AG04450 (cell line): Measurements from ENCODE around the gene ATP6V0A1. TPM values are rescaled to one million over a fixed set of nuclear protein-coding genes. Genes with fewer than 3 reads are reported as not detected.
A peak's percentile ranks its signal among the peaks of the same experiment; 100 is the strongest.
"Not testable (repeated sequence)": the region's sequence is repeated elsewhere in the genome, so short reads cannot be mapped to it uniquely, and the experiment has no call there.

Experiments
- CTCF ChIA-PET: fragments of 300-600, 350-600 bp; formaldehyde crosslinking; extraction: SDS; loops from one replicate; lab custom pipeline; 2022; ENCODE audit warnings: antibody characterized with exemption, inconsistent platforms; lab: Charles Lee
- POLR2A ChIA-PET: fragments of 350-600 bp; formaldehyde crosslinking; extraction: SDS; loops from one replicate; lab custom pipeline; 2021; ENCODE audit warnings: antibody characterized with exemption, inconsistent platforms; lab: Yijun Ruan, JAX
- DNase-seq: peaks from one replicate; pipeline ENCODE4 v3.0.0-alpha.2; 2011; ENCODE audit warnings: low read depth, low spot score
- H3K27ac ChIP-seq: one replicate; pipeline ENCODE4 v1.5.1; 2012; ENCODE audit warnings: low read depth, low read length, control low read depth
- H3K27me3 ChIP-seq: one replicate; pipeline ENCODE4 v1.6.0; 2012; ENCODE audit warnings: low read length; ENCODE audit not compliant: control insufficient read depth, insufficient read depth
- H3K4me3 ChIP-seq: 2 replicates; pipeline ENCODE4 v1.5.1; 2011; ENCODE audit warnings: mild to moderate bottlenecking, low read depth, low read length, control low read depth
- H3K9me3 ChIP-seq: 2 replicates; pipeline ENCODE4 v1.5.1; 2012; ENCODE audit warnings: low read length; ENCODE audit not compliant: control insufficient read depth, insufficient read depth
- polyA plus RNA-seq: library from polyadenylated mRNA; depleted of rRNA; stranded (reverse); fragments of >200 nt; gene quantifications from 2 replicates; pipeline ENCODE4 v1.2.3, GENCODE V29; 2011
- TF ChIP-seq, protein P1 (sequence below): IDR thresholded peaks from 2 replicates; pipeline ENCODE4 v1.5.1; 2011; ENCODE audit warnings: low read depth, low read length, control low read depth, inconsistent platforms

ATP6V0A1 gene
- polyA plus RNA-seq, 1 experiment = 22.3 TPM

DNA sequence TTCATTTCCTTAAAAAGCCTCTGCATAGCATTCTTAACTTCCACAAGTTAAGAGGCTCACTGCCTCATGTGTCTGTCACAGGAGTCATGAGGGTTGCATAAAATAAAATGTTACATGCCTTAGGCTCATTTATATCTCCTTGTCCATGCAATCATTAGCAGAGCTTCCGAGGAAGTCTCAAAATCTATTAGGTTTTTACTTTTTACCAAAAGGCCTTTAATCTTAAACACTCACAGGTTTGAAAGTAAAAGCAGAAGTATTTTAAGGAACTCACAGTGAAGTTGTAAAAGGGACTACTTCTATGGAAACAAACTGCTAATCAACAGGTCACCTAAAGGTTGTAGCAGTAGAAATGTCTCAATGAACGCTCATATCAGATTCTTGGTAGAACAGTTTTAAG lies 5.2 kb upstream of the ATP6V0A1 start:
- H3K4me3 ChIP-seq = no peak overlapping the region
- ChIA-PET CTCF (interaction anchor here (0.6 kb wide), 1 partner anchor 22 kb away, joined by 6 read pairs; no protein-coding TSS in a partner anchor), POLR2A (no interaction called here)
- TF ChIP-seq, protein P1, sequence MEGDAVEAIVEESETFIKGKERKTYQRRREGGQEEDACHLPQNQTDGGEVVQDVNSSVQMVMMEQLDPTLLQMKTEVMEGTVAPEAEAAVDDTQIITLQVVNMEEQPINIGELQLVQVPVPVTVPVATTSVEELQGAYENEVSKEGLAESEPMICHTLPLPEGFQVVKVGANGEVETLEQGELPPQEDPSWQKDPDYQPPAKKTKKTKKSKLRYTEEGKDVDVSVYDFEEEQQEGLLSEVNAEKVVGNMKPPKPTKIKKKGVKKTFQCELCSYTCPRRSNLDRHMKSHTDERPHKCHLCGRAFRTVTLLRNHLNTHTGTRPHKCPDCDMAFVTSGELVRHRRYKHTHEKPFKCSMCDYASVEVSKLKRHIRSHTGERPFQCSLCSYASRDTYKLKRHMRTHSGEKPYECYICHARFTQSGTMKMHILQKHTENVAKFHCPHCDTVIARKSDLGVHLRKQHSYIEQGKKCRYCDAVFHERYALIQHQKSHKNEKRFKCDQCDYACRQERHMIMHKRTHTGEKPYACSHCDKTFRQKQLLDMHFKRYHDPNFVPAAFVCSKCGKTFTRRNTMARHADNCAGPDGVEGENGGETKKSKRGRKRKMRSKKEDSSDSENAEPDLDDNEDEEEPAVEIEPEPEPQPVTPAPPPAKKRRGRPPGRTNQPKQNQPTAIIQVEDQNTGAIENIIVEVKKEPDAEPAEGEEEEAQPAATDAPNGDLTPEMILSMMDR = no peak
- no peaks in the 10 kb centered on the region for H3K27me3 ChIP-seq
- H3K27ac ChIP-seq = no peak overlapping the region
- DNase-seq = no peak
- H3K9me3 ChIP-seq = no peaks in the 10 kb centered on the region; the same call in 1 of the 2 replicates

- not testable (repeated sequence) for H3K27ac ChIP-seq, H3K9me3 ChIP-seq, H3K4me3 ChIP-seq, H3K27me3 ChIP-seq, DNase-seq
- CTCF ChIA-PET = interaction anchor here (0.6 kb wide), 1 partner anchor 27 kb away, joined by 3 read pairs; no protein-coding TSS in a partner anchor
- POLR2A ChIA-PET = interaction anchor here (0.6 kb wide), 1 partner anchor 224 kb away, joined by 4 read pairs; no protein-coding TSS in a partner anchor
These were observed 3.7 kb upstream of the ATP6V0A1 start for GRCh38 chr17:42454987-42455386.

- no peak for DNase-seq
These were observed 2.2 kb upstream of the ATP6V0A1 start for GRCh38 chr17:42456223-42457106.

GRCh38 chr17:42457107-42457792 lies 1.4 kb upstream of the ATP6V0A1 start:
- ChIA-PET POLR2A (no interaction called here), CTCF (interaction anchor here (0.7 to 0.9 kb wide), 2 partner anchors 22 to 60 kb away, joined by 3 to 4 read pairs; no protein-coding TSS in a partner anchor)
- Histone ChIP-seq H3K27me3 (no peaks in the 10 kb centered on the region), H3K4me3 (no peak overlapping the region), H3K27ac (no peak overlapping the region), H3K9me3 (no peaks in the 10 kb centered on the region)
- DNase-seq = no peak
- TF ChIP-seq, protein P1 = no peak

More at GRCh38 chr17:42456223-42457106, 2.2 kb upstream of the ATP6V0A1 start:
- Histone ChIP-seq H3K27me3 (no peaks in the 10 kb centered on the region), H3K27ac (no peak overlapping the region), H3K4me3 (peak overlapping the region; percentile 27; the same call in 1 of the 2 replicates), H3K9me3 (no peaks in the 10 kb centered on the region)
- TF ChIP-seq, protein P1 = no peak
- POLR2A ChIA-PET = interaction anchor here (1.1 kb wide), 1 partner anchor 33 kb away, joined by 3 read pairs; the partner anchor contains the start of gene CAVIN1
- CTCF ChIA-PET = interaction anchor here (0.7 to 1.2 kb wide), 3 partner anchors 15 to 61 kb away, joined by 3 to 5 read pairs (median 4); no protein-coding TSS in a partner anchor

DNA sequence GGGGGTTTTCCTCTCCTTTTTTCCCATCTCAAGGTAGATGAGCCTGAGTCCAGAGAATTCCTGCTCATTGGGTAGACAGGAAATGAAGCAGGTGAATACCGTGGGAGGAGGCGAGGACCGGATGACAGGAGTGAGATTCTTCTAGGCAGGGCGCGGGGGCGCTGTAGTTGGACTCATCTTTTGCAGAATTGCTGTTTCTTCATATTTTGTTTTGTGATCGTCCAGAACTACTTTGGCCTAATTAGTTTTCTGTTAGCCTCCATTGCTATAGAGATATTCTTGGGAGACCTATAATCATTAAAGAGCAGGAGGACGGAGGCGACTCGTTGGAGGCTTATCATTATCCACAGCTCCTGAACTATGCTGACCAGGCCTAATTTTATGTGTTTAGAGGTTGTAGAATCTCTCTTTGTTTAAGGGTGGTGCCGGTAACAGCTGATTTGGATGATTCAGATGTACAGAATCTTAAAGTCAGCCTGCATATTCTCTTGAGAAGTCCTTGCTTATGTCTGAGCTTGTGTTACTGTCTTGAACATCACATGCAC lies 650 bp downstream of the ATP6V0A1 start:
- Histone ChIP-seq H3K9me3 (no peaks in the 10 kb centered on the region), H3K27ac (peak overlapping the region; percentile 86), H3K27me3 (no peaks in the 10 kb centered on the region), H3K4me3 (peak overlapping the region; percentile 84)
- TF ChIP-seq, protein P1 = peak; percentile 45
- no peak for DNase-seq
- CTCF ChIA-PET = interaction anchor here (1.4 to 1.9 kb wide), 2 partner anchors 33 to 58 kb away, joined by 3 to 6 read pairs; no protein-coding TSS in a partner anchor
- POLR2A ChIA-PET = interaction anchor here (1.6 kb wide), 1 partner anchor 37 kb away, joined by 9 read pairs; the partner anchor contains the start of gene CAVIN1
